ENCODE measurements around the gene ABCA4.

Gene ABCA4

GRCh38 chr1:94110946-94111740 lies 9.8 kb downstream of the ABCA4 start:
- H3K27ac ChIP-seq (ENCODE audit: low read length), result no peak overlapping the region
- H3K27me3 ChIP-seq (ENCODE audit: low read depth, low read length), result no peaks in the 10 kb centered on the region
- no peaks in the 10 kb centered on the region for H3K4me1 ChIP-seq (ENCODE audit: control insufficient read depth in 1 of 2, insufficient read depth in 2 of 2, low read length in 2 of 2)
- H3K9me3 ChIP-seq (ENCODE audit: control insufficient read depth in 1 of 2, low read length in 2 of 2), result no peaks in the 10 kb centered on the region
- H3K36me3 ChIP-seq (ENCODE audit: control insufficient read depth in 1 of 2, insufficient read depth in 2 of 2, low read length in 2 of 2), result no peaks in the 10 kb centered on the region
- no peak overlapping the region for H3K4me3 ChIP-seq (ENCODE audit: low read depth in 1 of 2, low read length in 2 of 2)

- no peaks in the 10 kb centered on the region for H3K9me3 ChIP-seq (ENCODE audit: control insufficient read depth in 1 of 2, low read length in 2 of 2)
- no peak overlapping the region for H3K4me3 ChIP-seq (ENCODE audit: low read depth in 1 of 2, low read length in 2 of 2)
- no peak overlapping the region for H3K27ac ChIP-seq (ENCODE audit: low read length)
- H3K4me1 ChIP-seq (ENCODE audit: control insufficient read depth in 1 of 2, insufficient read depth in 2 of 2, low read length in 2 of 2), result no peaks in the 10 kb centered on the region
- H3K27me3 ChIP-seq (ENCODE audit: low read depth, low read length), result no peaks in the 10 kb centered on the region
- H3K36me3 ChIP-seq (ENCODE audit: control insufficient read depth in 1 of 2, insufficient read depth in 2 of 2, low read length in 2 of 2), result no peaks in the 10 kb centered on the region
Observed at GRCh38 chr1:94110021-94110761, 10.8 kb downstream of the ABCA4 start.

DNA sequence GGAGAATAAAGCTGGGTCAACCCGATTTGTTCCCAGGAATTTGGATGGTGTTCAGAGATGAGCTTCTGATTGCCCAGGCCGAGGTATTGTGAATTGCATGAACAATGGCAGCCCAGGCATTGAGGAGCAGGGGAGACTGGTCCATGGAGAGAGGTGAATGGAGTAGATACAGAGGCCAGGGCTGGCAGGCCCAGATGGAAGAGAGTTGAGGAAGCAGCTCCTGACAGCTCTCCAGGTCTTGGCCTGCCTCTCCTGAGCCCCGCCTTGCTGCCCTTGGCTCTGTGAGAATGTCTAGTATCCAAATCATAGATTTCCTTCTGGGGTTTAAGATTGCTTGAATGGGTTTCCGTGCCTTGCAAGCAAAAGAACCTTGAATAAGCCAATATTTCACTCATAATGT lies 11.5 kb downstream of the ABCA4 start:
- Histone ChIP-seq H3K9me3 (ENCODE audit: control insufficient read depth in 1 of 2, low read length in 2 of 2) (no peaks in the 10 kb centered on the region), H3K36me3 (ENCODE audit: control insufficient read depth in 1 of 2, insufficient read depth in 2 of 2, low read length in 2 of 2) (no peaks in the 10 kb centered on the region), H3K27me3 (ENCODE audit: low read depth, low read length) (no peaks in the 10 kb centered on the region), H3K4me1 (ENCODE audit: control insufficient read depth in 1 of 2, insufficient read depth in 2 of 2, low read length in 2 of 2) (no peaks in the 10 kb centered on the region), H3K27ac (ENCODE audit: low read length) (no peak overlapping the region), H3K4me3 (ENCODE audit: low read depth in 1 of 2, low read length in 2 of 2) (no peak overlapping the region)

DNA sequence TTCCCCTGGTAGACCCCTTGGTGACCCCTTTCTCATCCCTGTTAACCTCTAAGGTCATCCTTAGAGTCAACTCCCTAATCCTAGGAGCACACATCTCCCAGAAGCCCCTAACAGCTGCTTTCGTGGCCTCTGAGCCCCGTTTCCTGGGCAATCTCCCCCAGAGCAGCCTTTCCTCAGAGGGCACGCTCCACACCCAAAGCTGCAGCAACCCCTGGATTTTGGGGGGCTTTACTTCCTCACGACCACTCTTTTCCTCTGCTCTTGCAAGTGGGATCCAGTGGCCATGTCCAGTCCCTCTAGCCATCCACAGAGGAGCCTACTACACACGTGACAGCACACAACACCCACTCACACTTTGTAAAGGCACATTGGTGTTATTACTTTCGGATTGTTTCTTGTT lies 13.8 kb downstream of the ABCA4 start:
- Histone ChIP-seq H3K4me1 (ENCODE audit: control insufficient read depth in 1 of 2, insufficient read depth in 2 of 2, low read length in 2 of 2) (no peaks in the 10 kb centered on the region), H3K27ac (ENCODE audit: low read length) (no peak overlapping the region), H3K27me3 (ENCODE audit: low read depth, low read length) (no peaks in the 10 kb centered on the region), H3K4me3 (ENCODE audit: low read depth in 1 of 2, low read length in 2 of 2) (no peak overlapping the region), H3K9me3 (ENCODE audit: control insufficient read depth in 1 of 2, low read length in 2 of 2) (no peaks in the 10 kb centered on the region), H3K36me3 (ENCODE audit: control insufficient read depth in 1 of 2, insufficient read depth in 2 of 2, low read length in 2 of 2) (no peaks in the 10 kb centered on the region)

GRCh38 chr1:94106716-94107115 lies 14.2 kb downstream of the ABCA4 start:
- Histone ChIP-seq H3K36me3 (ENCODE audit: control insufficient read depth in 1 of 2, insufficient read depth in 2 of 2, low read length in 2 of 2) (no peaks in the 10 kb centered on the region), H3K4me1 (ENCODE audit: control insufficient read depth in 1 of 2, insufficient read depth in 2 of 2, low read length in 2 of 2) (no peaks in the 10 kb centered on the region), H3K4me3 (ENCODE audit: low read depth in 1 of 2, low read length in 2 of 2) (no peak overlapping the region), H3K9me3 (ENCODE audit: control insufficient read depth in 1 of 2, low read length in 2 of 2) (no peaks in the 10 kb centered on the region), H3K27ac (ENCODE audit: low read length) (no peak overlapping the region), H3K27me3 (ENCODE audit: low read depth, low read length) (no peaks in the 10 kb centered on the region)

DNA sequence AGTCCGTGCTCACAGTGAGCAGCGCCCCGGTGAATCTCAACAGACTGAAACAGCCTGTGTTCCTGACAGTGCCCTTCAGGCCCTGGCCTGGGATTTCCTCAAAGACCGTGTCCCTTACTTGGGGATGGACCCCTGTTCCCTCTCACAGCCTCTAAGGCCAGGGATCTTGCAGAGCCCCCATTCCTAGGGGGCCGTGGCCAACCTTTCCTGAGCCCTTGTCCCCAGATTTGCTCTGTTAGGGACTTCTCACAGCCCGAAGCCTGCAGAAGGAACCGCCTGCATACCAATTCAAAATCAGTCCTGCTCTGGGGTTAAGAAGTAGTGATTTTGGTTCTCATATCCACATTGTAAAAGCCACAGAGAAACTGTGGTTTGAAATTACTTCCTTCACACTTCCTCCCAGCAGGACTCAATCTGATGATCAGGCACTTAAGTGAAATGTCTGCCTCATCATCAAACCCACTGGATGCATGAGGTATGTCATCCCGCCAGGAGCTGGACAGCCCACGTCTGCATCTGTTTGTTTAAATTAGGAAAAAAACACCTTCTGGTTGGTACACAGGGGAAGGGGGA lies 14.9 kb downstream of the ABCA4 start:
- H3K27ac ChIP-seq (ENCODE audit: low read length), result no peak overlapping the region

GRCh38 chr1:94105581-94105952 lies 15.4 kb downstream of the ABCA4 start:
- no peaks in the 10 kb centered on the region for H3K36me3 ChIP-seq (ENCODE audit: control insufficient read depth in 1 of 2, insufficient read depth in 2 of 2, low read length in 2 of 2)
- no peak overlapping the region for H3K4me3 ChIP-seq (ENCODE audit: low read depth in 1 of 2, low read length in 2 of 2)
- no peaks in the 10 kb centered on the region for H3K27me3 ChIP-seq (ENCODE audit: low read depth, low read length)
- no peaks in the 10 kb centered on the region for H3K4me1 ChIP-seq (ENCODE audit: control insufficient read depth in 1 of 2, insufficient read depth in 2 of 2, low read length in 2 of 2)
- no peaks in the 10 kb centered on the region for H3K9me3 ChIP-seq (ENCODE audit: control insufficient read depth in 1 of 2, low read length in 2 of 2)
- no peak overlapping the region for H3K27ac ChIP-seq (ENCODE audit: low read length)

More for the DNA sequence above, 14.9 kb downstream of the ABCA4 start:
- H3K4me3 ChIP-seq (ENCODE audit: low read depth in 1 of 2, low read length in 2 of 2), result no peak overlapping the region
- H3K27me3 ChIP-seq (ENCODE audit: low read depth, low read length), result no peaks in the 10 kb centered on the region
- H3K9me3 ChIP-seq (ENCODE audit: control insufficient read depth in 1 of 2, low read length in 2 of 2), result no peaks in the 10 kb centered on the region
- H3K4me1 ChIP-seq (ENCODE audit: control insufficient read depth in 1 of 2, insufficient read depth in 2 of 2, low read length in 2 of 2), result no peaks in the 10 kb centered on the region
- H3K36me3 ChIP-seq (ENCODE audit: control insufficient read depth in 1 of 2, insufficient read depth in 2 of 2, low read length in 2 of 2), result no peaks in the 10 kb centered on the region

DNA sequence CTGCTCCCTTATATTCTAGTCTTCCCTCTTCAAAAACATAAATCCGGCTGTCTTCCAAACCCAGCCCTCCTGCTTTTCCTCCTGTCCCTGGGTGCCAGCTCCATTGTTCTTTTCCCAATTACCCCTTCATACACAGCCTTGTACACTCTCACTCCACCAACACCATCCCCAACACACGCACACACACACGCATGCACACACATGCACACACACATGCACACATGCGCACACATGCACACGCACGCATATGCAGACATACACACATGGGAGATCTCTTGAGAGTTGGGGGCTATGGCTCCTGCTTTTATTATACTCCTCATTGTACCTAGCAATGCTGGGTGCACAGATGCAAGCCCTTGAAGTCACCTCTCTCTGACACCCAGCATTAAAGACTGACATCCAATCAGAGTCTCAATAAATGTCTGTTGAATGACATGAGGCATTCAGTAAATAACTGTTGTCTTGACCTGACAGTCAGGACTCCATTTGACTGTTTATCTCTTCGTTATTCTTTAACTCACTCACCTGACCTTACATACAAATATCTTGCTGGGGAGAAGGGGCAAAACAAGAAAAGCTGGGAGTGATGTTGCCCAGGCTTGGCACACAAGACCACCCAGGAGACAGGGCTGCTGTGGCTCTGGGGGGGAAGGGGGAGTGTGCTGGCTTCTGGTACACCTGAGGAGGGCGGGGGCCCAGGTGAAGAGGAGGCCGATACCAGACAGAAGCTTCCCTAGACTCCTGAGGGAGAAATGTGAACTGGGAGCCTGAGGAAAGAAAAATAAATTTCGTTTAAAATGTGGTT lies 16.0 kb downstream of the ABCA4 start:
- Histone ChIP-seq H3K4me1 (ENCODE audit: control insufficient read depth in 1 of 2, insufficient read depth in 2 of 2, low read length in 2 of 2) (no peaks in the 10 kb centered on the region), H3K4me3 (ENCODE audit: low read depth in 1 of 2, low read length in 2 of 2) (no peak overlapping the region), H3K27ac (ENCODE audit: low read length) (no peak overlapping the region)

GRCh38 chr1:94104127-94104684 lies 16.7 kb downstream of the ABCA4 start:
- Histone ChIP-seq H3K27me3 (ENCODE audit: low read depth, low read length) (no peaks in the 10 kb centered on the region), H3K36me3 (ENCODE audit: control insufficient read depth in 1 of 2, insufficient read depth in 2 of 2, low read length in 2 of 2) (no peaks in the 10 kb centered on the region), H3K27ac (ENCODE audit: low read length) (no peak overlapping the region), H3K4me3 (ENCODE audit: low read depth in 1 of 2, low read length in 2 of 2) (no peak overlapping the region), H3K9me3 (ENCODE audit: control insufficient read depth in 1 of 2, low read length in 2 of 2) (no peaks in the 10 kb centered on the region), H3K4me1 (ENCODE audit: control insufficient read depth in 1 of 2, insufficient read depth in 2 of 2, low read length in 2 of 2) (no peaks in the 10 kb centered on the region)

More for the DNA sequence above, 16.0 kb downstream of the ABCA4 start:
- Histone ChIP-seq H3K27me3 (ENCODE audit: low read depth, low read length) (no peaks in the 10 kb centered on the region), H3K9me3 (ENCODE audit: control insufficient read depth in 1 of 2, low read length in 2 of 2) (no peaks in the 10 kb centered on the region), H3K36me3 (ENCODE audit: control insufficient read depth in 1 of 2, insufficient read depth in 2 of 2, low read length in 2 of 2) (no peaks in the 10 kb centered on the region)

DNA sequence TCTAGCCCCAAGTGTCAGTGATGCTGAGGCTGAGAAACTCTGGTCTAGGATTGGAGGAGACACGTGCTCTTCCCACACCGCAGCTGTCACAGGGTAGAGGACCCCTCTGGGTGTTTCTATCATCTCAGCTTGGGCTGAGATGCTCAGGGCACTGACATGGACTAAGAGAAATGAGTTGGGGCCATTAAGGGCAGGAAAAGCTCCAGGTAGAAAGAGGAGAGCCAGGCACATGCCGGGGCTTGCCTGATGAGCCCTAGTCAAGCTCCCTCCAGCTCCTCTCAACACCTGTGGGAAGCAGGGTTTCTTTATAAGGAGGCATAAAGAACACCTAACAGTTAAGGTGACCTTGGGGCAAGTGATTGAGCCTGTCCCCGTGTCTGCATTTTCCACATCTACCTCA lies 17.3 kb downstream of the ABCA4 start:
- Histone ChIP-seq H3K4me1 (ENCODE audit: control insufficient read depth in 1 of 2, insufficient read depth in 2 of 2, low read length in 2 of 2) (no peaks in the 10 kb centered on the region), H3K27me3 (ENCODE audit: low read depth, low read length) (no peaks in the 10 kb centered on the region), H3K36me3 (ENCODE audit: control insufficient read depth in 1 of 2, insufficient read depth in 2 of 2, low read length in 2 of 2) (no peaks in the 10 kb centered on the region), H3K4me3 (ENCODE audit: low read depth in 1 of 2, low read length in 2 of 2) (no peak overlapping the region), H3K9me3 (ENCODE audit: control insufficient read depth in 1 of 2, low read length in 2 of 2) (no peaks in the 10 kb centered on the region), H3K27ac (ENCODE audit: low read length) (no peak overlapping the region)
